Panc1 (cell line): ENCODE data around the gene JSRP1. TPM values are rescaled to one million over a fixed set of nuclear protein-coding genes. Genes with fewer than 3 reads are reported as not detected.

Experiments
- ATAC-seq: fragments of 200-7000 bp; cut with Tn5 transposase; 2 replicates; pipeline ENCODE4 v1.9.1; 2020; ENCODE audit warnings: mild to moderate bottlenecking, moderate library complexity
- BruUV-seq: library from RNA; stranded (reverse); fragments of 400-500 nt; replicated peaks from 2 replicates; lab custom pipeline; 2021; lab: Mats Ljungman, UMichigan
- CTCF ChIA-PET: fragments of 300-600 bp; sonication (Branson Sonifier 250); formaldehyde crosslinking; loops from one replicate; lab custom pipeline; 2022; ENCODE audit warnings: antibody characterized with exemption; lab: Charles Lee
- POLR2A ChIA-PET: fragments of 300-600 bp; sonication (Branson Sonifier 250); formaldehyde crosslinking; loops from one replicate; lab custom pipeline; 2022; ENCODE audit warnings: antibody characterized with exemption; lab: Charles Lee
- DNase-seq: peaks from one replicate; pipeline ENCODE4 v3.0.0-alpha.2; 2010; ENCODE audit warnings: low read depth, low spot score
- H3K27ac ChIP-seq: 2 replicates; pipeline ENCODE4 v1.5.1; 2011; ENCODE audit warnings: mild to moderate bottlenecking, low read length, inconsistent platforms
- H3K27me3 ChIP-seq: fragments of 200-500 bp; sonication (Bioruptor generic); 2 replicates; pipeline ENCODE4 v1.6.0; 2014; ENCODE audit warnings: low read length, inconsistent platforms; ENCODE audit not compliant: control insufficient read depth, insufficient read depth
- H3K36me3 ChIP-seq: fragments of 200-500 bp; sonication (Bioruptor generic); 2 replicates; pipeline ENCODE4 v1.5.1; 2014; ENCODE audit warnings: inconsistent platforms, mild to moderate bottlenecking, low read length, moderate library complexity; ENCODE audit not compliant: control insufficient read depth, insufficient read depth
- H3K4me1 ChIP-seq: 2 replicates; pipeline ENCODE4 v1.5.1; 2011; ENCODE audit warnings: inconsistent platforms, mild to moderate bottlenecking, low read length, moderate library complexity; ENCODE audit not compliant: control insufficient read depth, insufficient read depth
- H3K4me3 ChIP-seq, 2 experiments: 2 replicates each; pipeline ENCODE4 v1.5.1; 2011 to 2012; ENCODE audit warnings: low read depth in 2 of 2, low read length in 2 of 2, mild to moderate bottlenecking in 2 of 2, inconsistent platforms in 1 of 2, moderate library complexity in 1 of 2
- H3K9me3 ChIP-seq: fragments of 200-500 bp; sonication (Bioruptor generic); 2 replicates; pipeline ENCODE4 v1.5.1; 2014; ENCODE audit warnings: low read depth, mild to moderate bottlenecking, inconsistent platforms, low read length, moderate library complexity; ENCODE audit not compliant: control insufficient read depth, insufficient read depth
- CTCF ChIP-seq: fragments of 450-650 bp; IDR thresholded peaks from 2 replicates; pipeline ENCODE4 v1.5.1; 2017; ENCODE audit warnings: mild to moderate bottlenecking
- POLR2AphosphoS5 ChIP-seq: IDR thresholded peaks from 2 replicates; pipeline ENCODE4 v1.6.1; 2012; ENCODE audit warnings: mild to moderate bottlenecking, low read depth, low read length, moderate library complexity
- REST ChIP-seq, 2 experiments: IDR thresholded peaks; 2 replicates each; pipeline ENCODE4 v1.6.1; 2011 to 2012; ENCODE audit warnings: low read depth in 2 of 2, control low read depth in 1 of 2, low read length in 1 of 2, mild to moderate bottlenecking in 1 of 2, moderate library complexity in 1 of 2; ENCODE audit not compliant: insufficient read depth in 1 of 2
- SIN3A ChIP-seq: IDR thresholded peaks from 2 replicates; pipeline ENCODE4 v1.6.1; 2012; ENCODE audit warnings: low read depth, mild to moderate bottlenecking, low read length, moderate library complexity, borderline replicate concordance; ENCODE audit not compliant: insufficient read depth
- TCF7L2 ChIP-seq: IDR thresholded peaks from 2 replicates; pipeline ENCODE4 v1.6.1; 2011; ENCODE audit warnings: mild to moderate bottlenecking, low read depth, low read length, inconsistent platforms
- in situ Hi-C: cut with HindIII; loops from 2 replicates; pipeline ENCODE4 v1.10.0; 2016; ENCODE audit warnings: low sequenced_read_pairs, low pct_unique_long_range_greater_than_20kb
- intact Hi-C: fragments of 100-400 bp; cut with micrococcal nuclease; formaldehyde crosslinking; loops from one replicate; pipeline ENCODE4 v1.10.0; 2022; ENCODE audit not compliant: unreplicated experiment
- total RNA-seq: library from RNA; stranded (reverse); gene quantifications from one replicate; pipeline ENCODE4 v1.2.1, GENCODE V29; 2021; ENCODE audit not compliant: unreplicated experiment

JSRP1 gene
- total RNA-seq, 1 experiment from 2014 or later: 0.51 TPM

- H3K4me3 ChIP-seq: no peak overlapping the region
- H3K4me1 ChIP-seq: peaks cover 4% of the 10 kb centered on the region; the same call in 1 of the 2 replicates
- in situ Hi-C loops: no loop called here
- POLR2A ChIA-PET: no interaction called here
- ATAC-seq: no peak
- TF ChIP-seq SIN3A: no peak
- no peak for TF ChIP-seq REST (IDR thresholded peaks at IDR 0.05; ENCODE audit: insufficient read depth in 1 of 2, low read depth in 2 of 2, low read length in 1 of 2)
- TF ChIP-seq POLR2AphosphoS5: no peak
- no peak for TF ChIP-seq CTCF
- TF ChIP-seq TCF7L2: no peak
- DNase-seq: no peak
- no peaks in the 10 kb centered on the region for H3K9me3 ChIP-seq
- BruUV-seq: no TSS peak
- H3K36me3 ChIP-seq: no peaks in the 10 kb centered on the region
- intact Hi-C loops: no loop called here
- no peak overlapping the region for H3K27ac ChIP-seq
- H3K27me3 ChIP-seq: no peaks in the 10 kb centered on the region
- CTCF ChIA-PET: interaction anchor here (0.6 kb wide), 1 partner anchor 113 kb away, joined by 6 read pairs; no protein-coding TSS in a partner anchor
Observed at GRCh38 chr19:2276429-2276986, 20.3 kb upstream of the JSRP1 start.

GRCh38 chr19:2275588-2276428, 19.6 kb upstream of the JSRP1 start:
- intact Hi-C loops (no loop called here), in situ Hi-C loops (no loop called here)
- DNase-seq: no peak
- TF ChIP-seq POLR2AphosphoS5 (no peak), CTCF (no peak), TCF7L2 (no peak), SIN3A (no peak), REST (IDR thresholded peaks at IDR 0.05; ENCODE audit: insufficient read depth in 1 of 2, low read depth in 2 of 2, low read length in 1 of 2) (no peak)
- Histone ChIP-seq H3K4me1 (peaks cover 4% of the 10 kb centered on the region; the same call in 1 of the 2 replicates), H3K9me3 (no peaks in the 10 kb centered on the region), H3K36me3 (no peaks in the 10 kb centered on the region), H3K27ac (no peak overlapping the region), H3K27me3 (no peaks in the 10 kb centered on the region), H3K4me3 (no peak overlapping the region)
- no peak for ATAC-seq
- no TSS peak for BruUV-seq
- ChIA-PET CTCF (no interaction called here), POLR2A (no interaction called here)
